PFSK-1 (cell line): Measurements from ENCODE around the gene COPG2.

Experiments
- FOXP2 ChIP-seq: optimal IDR thresholded peaks from 2 replicates; pipeline ENCODE3; 2011; ENCODE audit warnings: borderline replicate concordance, control low read depth, inconsistent platforms; ENCODE audit not compliant: insufficient read depth; ENCODE audit errors: extremely low read length, extremely low read depth
- POLR2AphosphoS5 ChIP-seq: IDR thresholded peaks from 2 replicates; pipeline ENCODE4 v1.6.1; 2012; ENCODE audit warnings: low read depth, mild to moderate bottlenecking, control low read depth, low read length, moderate library complexity
- SIN3A ChIP-seq: IDR thresholded peaks from 2 replicates; pipeline ENCODE4 v1.6.1; 2012; ENCODE audit warnings: mild to moderate bottlenecking, low read length, moderate library complexity, borderline replicate concordance; ENCODE audit not compliant: insufficient read depth
- TAF1 ChIP-seq: IDR thresholded peaks from 2 replicates; pipeline ENCODE4 v1.6.1; 2012; ENCODE audit warnings: low read length, control low read depth, borderline replicate concordance; ENCODE audit not compliant: insufficient read depth
- TF ChIP-seq, protein P1 (sequence below), 2 experiments: IDR thresholded peaks; 2 replicates each; pipeline versions ENCODE4 v1.6.1 to v1.8.0; 2011 to 2012; ENCODE audit warnings: low read depth in 2 of 2, low read length in 2 of 2, control low read depth in 1 of 2, inconsistent platforms in 1 of 2, mild to moderate bottlenecking in 1 of 2, moderate library complexity in 1 of 2; ENCODE audit not compliant: insufficient read depth in 1 of 2

COPG2 gene

DNA sequence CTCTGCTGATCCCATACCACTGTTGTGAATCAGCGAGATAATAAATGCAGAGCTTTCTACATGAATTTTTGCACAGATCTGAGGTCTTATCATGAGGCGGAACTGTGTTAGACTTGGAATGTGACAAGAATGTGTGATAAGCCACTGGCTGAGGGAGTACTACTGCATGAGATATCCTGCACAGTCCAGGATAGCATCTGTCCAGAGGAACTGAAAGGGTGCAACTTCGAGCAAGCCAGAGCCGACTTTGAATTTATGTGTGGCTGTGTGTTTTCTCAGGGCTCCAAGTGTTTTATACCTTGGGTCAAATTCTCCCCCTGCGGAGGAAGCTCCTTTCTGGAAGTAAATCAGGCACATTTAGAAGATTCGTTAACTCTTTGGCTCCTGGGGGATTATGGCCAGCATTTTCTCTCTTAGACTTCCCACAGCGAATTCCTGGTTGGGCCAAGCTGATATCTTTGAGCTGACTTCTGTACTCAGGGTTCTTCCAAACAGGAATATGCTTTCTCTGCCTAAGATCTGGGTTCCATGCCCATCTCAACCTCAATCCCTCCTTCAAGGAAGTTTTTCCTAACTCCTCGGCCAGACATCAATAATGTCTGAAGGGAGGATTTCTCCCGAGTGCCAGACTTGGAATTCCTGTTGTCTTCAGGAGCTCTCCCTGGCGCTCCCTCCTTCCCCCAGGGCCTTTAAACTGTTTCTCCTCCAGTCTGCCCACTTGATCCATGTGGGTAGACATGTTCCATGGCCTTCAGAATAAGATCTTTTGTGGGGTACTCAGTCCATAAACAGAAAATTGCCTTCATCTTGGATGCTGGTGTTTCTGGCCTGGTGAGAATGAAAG, 179.2 kb downstream of the COPG2 start:
- no peak for TF ChIP-seq SIN3A
- no peak for TF ChIP-seq POLR2AphosphoS5
- TF ChIP-seq, protein P1, sequence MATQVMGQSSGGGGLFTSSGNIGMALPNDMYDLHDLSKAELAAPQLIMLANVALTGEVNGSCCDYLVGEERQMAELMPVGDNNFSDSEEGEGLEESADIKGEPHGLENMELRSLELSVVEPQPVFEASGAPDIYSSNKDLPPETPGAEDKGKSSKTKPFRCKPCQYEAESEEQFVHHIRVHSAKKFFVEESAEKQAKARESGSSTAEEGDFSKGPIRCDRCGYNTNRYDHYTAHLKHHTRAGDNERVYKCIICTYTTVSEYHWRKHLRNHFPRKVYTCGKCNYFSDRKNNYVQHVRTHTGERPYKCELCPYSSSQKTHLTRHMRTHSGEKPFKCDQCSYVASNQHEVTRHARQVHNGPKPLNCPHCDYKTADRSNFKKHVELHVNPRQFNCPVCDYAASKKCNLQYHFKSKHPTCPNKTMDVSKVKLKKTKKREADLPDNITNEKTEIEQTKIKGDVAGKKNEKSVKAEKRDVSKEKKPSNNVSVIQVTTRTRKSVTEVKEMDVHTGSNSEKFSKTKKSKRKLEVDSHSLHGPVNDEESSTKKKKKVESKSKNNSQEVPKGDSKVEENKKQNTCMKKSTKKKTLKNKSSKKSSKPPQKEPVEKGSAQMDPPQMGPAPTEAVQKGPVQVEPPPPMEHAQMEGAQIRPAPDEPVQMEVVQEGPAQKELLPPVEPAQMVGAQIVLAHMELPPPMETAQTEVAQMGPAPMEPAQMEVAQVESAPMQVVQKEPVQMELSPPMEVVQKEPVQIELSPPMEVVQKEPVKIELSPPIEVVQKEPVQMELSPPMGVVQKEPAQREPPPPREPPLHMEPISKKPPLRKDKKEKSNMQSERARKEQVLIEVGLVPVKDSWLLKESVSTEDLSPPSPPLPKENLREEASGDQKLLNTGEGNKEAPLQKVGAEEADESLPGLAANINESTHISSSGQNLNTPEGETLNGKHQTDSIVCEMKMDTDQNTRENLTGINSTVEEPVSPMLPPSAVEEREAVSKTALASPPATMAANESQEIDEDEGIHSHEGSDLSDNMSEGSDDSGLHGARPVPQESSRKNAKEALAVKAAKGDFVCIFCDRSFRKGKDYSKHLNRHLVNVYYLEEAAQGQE (IDR thresholded peaks at IDR 0.05; ENCODE audit: insufficient read depth in 1 of 2, low read depth in 2 of 2, low read length in 2 of 2) = no peak
- TF ChIP-seq FOXP2 = no peak
- no peak for TF ChIP-seq TAF1

DNA sequence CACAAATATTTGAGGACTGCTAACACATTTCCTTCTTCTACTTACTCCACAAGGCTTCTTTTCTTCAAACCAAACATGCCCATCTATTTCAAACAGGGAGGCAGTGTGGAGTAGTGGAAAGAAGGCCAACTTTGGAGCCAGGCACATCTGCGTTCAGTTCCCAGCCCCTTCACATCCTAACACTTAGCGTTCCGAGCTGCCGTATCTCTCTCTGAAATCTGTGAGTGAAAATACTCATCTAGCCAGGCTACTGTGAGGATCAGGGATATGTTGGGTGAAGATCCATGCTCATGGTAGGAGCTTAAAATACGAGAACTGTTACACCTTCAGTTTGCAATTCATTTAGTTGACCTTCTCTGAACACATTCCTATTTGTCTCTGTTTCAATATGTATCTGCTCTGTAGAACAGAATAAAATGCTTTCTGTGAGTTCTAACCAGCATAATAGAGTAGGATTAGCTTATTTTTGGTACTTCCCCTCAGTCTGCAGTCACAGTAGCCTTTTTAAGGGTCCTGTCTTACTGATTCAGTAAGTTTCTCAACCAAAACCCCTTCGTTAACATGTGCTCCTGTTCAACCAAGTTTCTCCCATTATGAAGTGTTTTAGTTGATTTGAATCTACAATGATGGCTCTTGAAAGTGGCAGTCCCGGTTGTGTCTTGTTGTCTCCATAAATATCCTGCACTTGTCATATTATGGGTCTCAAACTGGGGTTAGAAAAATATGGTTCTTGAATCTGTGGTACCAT, 180.0 kb downstream of the COPG2 start:
- TF ChIP-seq TAF1 = no peak
- TF ChIP-seq, protein P1 (IDR thresholded peaks at IDR 0.05; ENCODE audit: insufficient read depth in 1 of 2, low read depth in 2 of 2, low read length in 2 of 2) = no peak
- TF ChIP-seq POLR2AphosphoS5 = no peak
- no peak for TF ChIP-seq SIN3A
- no peak for TF ChIP-seq FOXP2

DNA sequence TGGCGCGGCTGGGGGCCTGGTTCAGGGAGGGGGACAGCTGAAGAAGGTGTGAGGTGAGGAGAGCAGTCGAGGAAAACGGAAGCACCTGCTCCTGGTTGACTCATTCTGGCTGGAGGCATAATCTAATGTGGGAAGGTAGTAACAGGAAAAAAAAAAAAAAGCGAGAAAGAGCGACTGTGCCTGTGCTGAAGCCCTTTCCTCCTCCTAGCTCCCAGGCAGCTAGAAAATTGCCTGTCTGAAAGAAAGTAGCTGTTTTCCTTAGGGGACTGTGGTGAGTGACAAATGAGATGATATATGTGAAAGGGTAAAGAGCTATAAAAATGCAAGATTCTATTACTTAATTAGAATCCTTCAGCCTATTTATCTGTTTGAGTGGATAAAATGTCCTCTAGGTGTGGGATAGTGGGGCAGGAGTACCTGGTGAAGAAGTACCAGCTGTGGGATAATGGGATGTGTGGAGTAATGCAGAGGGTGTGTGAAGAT, 181.6 kb downstream of the COPG2 start:
- TF ChIP-seq FOXP2 = no peak
- no peak for TF ChIP-seq SIN3A
- no peak for TF ChIP-seq TAF1
- no peak for TF ChIP-seq POLR2AphosphoS5
- TF ChIP-seq, protein P1 (IDR thresholded peaks at IDR 0.05; ENCODE audit: insufficient read depth in 1 of 2, low read depth in 2 of 2, low read length in 2 of 2) = no peak

DNA sequence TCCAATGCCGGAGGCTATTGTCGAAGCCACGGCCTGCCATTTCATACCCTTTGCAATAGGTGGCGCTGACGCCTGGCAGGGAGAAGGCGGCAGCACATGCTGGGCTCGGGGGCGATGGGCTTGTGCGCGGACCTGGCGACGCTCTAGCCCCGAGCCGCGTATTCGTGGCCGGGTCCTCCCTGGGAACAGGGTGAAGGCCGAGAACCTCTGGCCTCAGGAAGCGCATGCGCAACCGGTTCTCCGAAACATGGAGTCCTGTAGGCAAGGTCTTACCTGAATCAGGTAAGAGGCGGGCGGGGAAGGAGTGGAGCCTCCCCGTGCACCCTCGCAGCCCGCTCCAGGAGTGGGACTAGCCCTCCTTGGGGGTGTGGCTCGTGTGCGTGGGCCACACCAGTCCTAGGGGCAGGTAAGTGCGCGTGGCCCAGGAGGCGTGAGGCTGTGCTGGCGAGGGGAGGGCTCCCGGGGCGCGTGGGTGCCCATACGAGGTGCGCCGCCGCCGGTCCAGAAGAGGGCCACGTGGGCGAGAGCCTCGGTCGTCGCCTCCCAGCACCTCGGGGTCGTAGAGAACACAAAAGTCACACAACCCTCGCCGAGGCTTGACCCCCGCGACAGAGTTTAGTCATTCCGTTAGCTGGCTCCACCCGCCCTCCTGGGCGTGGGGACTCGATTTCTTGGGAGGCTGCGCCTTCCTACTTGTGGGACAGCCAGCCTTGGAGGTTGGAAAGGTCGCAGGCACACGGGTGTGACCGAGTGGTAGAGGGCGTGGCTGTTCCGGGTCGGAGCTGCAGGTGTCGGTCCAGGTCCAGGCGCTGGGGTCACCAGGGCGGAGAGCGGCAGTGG, 182.2 kb downstream of the COPG2 start:
- TF ChIP-seq TAF1 (no peak), FOXP2 (no peak), POLR2AphosphoS5 (no peak), SIN3A (no peak)
- TF ChIP-seq, protein P1 (IDR thresholded peaks at IDR 0.05; ENCODE audit: insufficient read depth in 1 of 2, low read depth in 2 of 2, low read length in 2 of 2) = no peak
